ENCODE results near the gene IL16.
"Not testable (repeated sequence)": the region's sequence is repeated elsewhere in the genome, so short reads cannot be mapped to it uniquely, and the experiment has no call there.

The IL16 gene

DNA sequence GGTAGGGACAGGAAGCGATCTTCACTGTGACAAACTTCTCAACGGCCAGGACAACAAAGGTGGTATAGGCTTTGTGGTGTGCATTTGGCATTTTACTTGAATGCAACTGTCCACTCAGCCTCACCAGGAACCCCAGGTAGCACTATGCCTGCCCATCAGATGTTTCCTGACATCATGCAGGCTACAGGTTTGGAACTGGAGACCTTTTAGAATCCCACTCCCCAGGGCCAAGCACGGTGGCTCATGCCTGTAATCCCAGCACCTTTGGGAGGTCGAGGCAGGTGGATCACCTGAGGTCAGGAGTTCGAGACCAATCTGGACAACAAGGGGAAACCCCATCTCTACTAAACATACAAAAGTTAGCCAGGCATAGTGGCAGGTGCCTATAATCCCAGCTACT is 117.7 kb downstream of the IL16 start:
- no peak for DNase-seq (ENCODE audit: low spot score)

DNA sequence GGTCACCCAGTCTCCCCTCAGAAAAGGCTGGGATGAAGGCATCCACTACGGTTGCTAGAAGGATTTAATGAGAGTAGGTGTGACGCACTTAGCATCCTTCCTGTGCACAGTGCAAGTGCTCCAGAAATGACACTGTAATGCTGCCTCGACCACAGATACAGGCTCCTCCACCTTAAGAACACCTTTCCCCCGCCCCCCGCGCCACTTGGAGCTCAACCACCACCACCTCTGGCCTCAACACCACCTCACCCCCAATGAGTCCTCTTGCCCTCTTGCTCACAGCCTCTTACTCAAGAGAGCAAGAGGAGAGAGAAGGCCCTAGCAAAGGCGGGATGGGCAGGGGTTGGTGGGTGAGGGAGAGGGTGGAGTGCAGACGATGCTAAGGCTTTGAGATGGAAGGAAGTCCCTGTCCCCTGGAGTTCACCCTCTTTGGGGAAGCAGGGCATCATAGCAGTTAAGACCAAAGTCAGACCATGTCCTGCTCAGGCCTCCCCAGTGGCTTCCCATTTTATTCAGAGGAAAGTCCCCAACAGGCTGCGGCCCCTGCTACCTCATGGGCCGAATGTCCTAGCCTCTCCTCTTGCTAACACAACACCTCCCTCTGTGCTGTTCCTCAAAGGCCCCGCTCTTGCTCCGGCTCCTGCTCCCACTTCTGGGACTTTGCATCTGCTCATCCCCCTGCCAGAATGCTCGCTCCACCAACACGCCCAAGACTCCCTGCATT is 118.9 kb downstream of the IL16 start:
- no peak for DNase-seq (ENCODE audit: low spot score)

DNA sequence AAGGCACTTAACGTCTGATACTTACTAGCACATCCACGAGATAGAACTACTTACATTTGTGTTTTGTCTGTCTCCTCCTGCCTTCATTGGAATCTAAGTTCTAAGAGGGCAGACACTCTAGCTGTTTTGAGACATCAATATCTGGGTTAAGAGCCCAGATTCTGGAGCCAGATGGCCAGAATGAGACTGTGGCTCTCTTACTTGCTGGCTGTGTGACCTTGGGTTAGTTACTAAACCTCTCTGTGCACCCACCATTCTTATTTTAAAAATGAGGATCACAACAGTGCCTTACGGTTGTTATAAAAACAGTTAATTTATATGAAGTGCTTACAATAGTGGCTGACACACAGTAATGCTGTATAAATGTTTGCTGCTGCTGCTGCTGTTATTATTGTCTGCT is 119.6 kb downstream of the IL16 start:
- DNase-seq (ENCODE audit: low spot score) = no peak

DNA sequence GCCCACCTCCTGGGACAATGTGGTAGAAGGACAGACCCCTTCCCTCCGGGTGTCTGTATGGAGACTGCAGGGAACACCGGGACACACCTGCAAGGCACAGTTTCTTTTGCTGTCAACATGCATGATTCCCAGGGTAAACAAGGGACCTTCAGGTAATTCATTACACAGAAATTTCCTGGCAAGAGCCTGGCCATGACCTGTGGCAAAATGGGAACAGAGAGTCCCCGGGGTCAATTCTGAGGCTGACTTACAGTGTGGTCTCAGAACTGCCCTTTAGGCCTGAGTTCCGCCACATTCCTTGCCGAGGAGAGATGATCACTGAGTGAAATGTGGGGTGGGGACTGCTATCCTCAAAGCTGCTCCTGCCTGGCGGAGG is 121.0 kb downstream of the IL16 start:
- no peak for DNase-seq (ENCODE audit: low spot score)

DNA sequence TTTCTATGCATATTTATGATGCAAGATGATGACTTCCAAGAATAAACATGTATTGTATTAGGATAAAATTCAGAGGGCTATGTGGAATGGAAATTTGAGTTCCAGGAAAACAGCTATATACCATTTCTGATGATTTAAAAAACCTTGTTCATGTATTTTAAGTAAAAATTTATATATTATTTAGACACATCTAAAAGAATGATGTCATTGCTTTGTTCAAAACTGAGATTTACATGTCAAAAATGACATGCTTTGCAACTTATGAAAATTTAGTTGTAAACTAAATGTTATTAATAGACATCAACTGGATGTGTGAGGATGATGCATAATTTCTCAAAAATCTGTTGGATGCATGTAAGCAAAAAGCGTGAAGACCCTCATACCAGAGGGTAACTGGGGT is 125.0 kb downstream of the IL16 start:
- no peak for DNase-seq (ENCODE audit: low spot score)

DNA sequence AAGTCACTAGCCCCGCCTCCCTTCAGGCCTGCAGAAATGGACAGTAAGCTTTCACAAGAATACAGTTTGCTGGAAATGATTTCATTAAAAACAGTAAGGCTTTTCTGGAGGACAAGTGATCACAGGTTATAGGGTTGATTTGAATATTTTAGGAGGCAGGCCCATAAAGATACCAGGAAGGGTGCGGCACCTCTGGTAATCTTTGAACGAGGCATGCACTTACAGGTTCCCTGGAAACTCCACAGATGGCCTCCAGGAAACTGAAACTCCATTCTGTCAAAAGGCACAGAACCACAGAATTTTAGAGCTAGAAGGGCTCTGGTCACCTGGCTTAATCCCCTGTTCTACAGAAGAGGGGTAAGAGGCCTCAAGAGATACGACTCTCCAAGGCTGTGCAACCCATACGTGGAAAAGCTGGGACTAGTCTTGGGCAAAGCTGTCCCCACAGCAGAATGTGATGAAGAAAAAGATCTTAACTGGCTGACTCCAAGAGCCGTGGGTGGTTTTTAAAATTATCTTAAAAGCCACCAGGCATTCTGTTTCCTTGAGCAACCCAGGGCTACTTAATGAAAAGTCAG is 126.1 kb downstream of the IL16 start:
- DNase-seq (ENCODE audit: low spot score) = no peak

DNA sequence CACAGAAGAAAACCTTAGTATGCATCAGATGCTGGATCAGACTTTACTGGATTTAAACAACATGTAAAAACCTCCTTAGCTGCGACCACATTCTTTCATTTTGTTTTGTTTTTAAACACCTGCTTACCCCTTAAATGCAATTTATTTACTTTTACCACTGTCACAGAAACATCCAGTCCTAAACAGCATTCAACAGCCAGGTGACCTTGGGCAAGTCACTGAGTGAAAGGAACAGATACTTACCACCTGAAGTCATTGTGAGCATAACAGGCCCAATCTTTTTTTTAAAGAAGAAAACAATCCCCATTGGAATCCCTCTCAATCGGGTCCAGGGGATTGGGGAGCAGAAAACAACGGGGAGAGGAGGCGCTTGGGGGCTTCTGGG is 126.9 kb downstream of the IL16 start:
- DNase-seq (ENCODE audit: low spot score) = no peak

DNA sequence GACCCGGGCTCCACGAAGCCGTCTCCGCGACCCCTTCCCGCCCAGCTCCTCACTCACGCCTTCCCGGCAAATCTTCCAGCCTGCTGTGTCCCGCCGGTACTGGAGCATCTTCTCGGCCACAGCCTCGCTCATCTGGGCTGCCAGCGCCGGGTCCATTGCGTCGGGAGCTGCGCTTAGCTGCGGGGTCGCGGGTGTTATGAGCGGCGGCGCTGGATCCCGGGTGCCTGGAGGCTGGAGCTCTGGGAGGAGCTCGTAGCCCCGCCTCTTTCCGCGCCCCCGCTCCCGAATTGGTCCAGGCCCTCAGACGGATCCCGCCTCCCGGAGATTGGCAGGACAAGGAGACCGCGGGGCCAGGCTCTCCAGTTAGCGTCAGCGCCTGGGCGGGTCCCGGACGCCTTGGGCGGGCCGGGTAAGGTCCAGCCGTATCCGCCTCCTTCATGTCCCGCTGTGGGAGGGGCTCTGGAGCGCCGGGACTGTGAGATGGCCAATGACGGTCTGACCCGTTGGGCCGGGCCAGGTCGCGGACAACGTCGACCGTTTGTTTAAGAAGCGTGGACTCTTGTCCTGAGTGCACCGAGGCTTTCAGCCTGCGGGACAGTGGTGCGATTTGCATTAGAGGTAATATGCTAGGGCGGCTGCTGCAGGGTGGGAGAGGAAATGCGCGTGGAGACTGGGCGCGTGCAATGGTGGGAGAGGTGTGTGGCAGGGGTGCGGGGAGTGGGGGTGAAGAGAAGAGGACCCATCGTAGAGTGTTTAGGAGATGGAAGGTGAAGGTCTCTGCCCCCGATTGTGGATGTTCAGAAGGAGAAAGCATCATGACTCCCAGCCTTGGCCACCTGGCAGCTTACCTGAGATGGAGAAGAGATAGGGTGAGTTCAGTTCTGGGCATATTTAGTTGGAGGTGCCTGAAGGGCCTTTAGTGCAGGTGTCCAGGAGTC is 127.5 kb downstream of the IL16 start, which contains the start of gene STARD5:
TSS of gene STARD5 (minus strand) at position 198 of the 938 bp plus-strand sequence. CDS start at position 156, 42 bp downstream.
- peak; percentile 96 for DNase-seq (ENCODE audit: low spot score)

DNA sequence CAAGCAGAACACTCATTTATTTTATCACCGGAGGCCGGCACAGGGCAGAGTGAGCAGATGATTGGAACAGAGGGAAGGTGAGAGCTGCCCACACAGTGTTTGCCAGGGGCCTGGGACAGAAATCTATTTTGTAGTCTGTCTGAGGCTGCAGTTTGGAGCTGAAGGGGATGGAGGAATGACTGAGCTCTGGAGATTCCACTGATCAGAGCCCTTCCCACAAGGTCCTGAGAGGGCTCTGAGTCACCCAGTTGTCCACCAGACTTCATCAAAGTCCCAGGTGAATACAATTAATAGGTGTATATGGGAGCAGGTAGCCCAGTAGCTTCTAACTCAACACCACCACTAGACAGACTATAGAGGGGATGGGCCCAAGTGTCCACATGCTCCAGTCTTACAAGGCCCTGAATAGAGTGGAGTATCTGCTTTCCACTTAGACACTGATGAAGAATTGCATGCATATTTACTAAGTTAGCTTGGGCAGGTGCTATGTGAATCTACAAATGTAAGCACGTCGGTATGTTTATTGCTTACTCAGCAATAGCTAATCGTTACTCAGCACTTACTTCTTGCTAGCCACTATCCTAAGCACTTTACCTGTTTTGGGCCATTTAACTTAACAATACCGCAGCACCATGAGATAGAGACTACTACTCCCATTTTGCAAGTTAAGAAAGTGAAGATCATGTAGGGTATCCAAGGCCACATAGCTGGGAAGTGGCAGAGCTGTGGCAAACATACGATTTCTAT is 130.0 kb downstream of the IL16 start:
- DNase-seq (ENCODE audit: low spot score) = peak; percentile 23

DNA sequence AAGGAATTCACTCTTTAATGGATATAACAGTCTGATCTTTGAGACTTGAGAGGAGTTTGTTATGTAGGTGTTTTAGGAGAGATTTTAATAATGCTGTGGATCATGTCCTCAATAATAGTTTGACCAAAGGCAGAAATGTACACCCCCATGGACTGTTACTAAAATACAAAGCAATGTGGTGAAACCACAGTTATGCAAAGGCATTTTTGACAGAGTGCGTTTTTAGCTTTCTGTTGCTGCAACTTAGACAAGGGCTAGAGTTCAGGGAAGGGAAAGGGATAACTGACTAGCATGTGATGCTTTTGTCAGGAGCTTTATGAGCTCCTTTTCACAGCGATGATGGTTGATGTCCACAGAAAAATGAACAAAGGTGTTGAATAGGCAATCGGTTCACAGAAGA is 130.8 kb downstream of the IL16 start:
- DNase-seq (ENCODE audit: low spot score) = peak; percentile 39

DNA sequence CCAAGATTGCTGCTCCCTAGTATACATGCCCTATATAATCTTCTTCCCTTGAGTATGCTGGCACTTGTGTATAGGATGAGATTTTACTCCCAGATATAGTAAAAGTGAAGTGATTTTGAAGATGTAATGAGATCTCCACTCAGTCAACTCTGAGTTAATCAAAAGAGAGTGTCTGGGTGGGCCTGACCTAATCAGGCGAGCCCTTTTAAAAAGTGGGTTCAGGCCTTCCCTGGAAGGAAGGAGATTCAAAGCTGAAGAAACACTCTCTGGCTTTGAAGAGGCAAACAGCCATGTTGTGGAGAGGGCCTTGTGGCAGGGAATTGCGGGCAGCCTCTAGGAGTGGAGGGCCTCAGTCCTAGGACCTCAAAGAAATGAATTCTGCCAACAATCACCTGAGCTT is 132.8 kb downstream of the IL16 start:
- no peak for DNase-seq (ENCODE audit: low spot score)

DNA sequence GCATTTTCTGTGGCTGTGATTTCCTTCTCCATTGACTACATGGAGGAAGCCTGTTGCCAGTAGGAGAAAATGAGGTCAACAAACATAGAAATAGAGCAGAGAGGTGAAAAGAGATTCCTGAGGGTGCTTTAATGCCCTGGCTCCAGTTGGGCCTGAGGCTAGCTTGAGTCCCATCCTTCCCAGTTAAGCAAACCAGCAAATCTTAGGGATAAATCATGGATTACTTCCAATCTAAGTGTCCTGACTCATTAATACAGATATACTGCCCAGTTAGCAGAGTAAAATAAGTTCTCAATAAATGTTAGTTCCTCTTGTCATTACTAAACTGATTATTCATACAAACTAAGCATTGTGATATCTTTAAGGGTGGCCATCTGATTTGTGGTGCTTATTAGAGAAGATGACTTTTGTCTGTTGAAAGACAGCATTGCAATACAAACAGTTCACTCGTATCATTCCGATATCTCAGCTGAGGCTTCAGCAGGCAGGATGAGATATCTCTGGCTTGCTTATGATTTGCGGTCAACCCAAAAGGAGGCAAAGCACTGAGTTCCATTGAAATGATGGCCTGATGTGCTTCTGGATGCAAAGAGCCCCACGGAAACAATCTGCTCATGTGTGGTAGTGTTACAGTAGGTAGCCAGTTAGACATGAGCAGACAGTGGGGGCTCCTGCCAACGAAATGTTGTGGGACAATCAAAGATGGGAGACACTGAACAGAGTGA is 133.8 kb downstream of the IL16 start:
- DNase-seq (ENCODE audit: low spot score) = no peak

DNA sequence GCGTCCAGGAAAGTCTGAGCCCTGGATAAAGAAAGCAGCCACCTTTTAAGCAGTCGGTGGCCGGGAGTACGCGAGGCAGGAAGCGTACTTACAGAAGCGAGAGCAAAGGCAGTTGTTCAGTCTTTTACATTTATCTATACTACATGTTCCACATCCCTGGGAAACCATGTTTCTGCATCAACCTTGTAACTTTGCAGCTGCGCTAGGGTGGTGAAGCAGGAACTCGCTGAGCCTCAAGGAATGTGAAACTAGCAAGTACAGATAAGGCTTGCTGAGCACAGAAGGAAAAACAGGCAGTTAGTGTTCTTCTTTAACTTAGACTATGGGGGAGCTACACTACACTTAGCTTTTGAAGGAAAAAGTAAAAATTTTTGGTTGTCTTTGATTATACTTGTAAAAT is 134.5 kb downstream of the IL16 start:
- not testable (repeated sequence) for DNase-seq (ENCODE audit: low spot score)

DNA sequence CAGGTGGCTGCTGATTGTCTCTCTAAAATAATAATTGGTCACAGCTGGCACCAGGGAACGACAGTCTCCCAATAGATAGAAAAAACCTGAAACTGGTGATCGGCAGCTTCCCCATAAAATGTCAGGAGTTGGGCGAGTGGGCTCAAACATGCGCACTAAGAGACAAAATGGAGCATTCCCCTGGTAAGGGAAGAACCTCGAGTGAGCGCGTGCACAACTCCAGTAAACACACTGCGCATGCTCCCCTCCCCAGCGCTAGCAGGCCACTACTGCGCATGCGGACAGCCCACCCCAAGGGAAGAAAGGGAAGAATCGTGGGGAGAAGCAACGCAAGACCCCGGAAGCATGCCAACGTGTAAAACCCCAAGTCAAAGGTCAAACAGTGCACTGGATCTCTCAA is 134.9 kb downstream of the IL16 start:
- DNase-seq (ENCODE audit: low spot score) = no peak

DNA sequence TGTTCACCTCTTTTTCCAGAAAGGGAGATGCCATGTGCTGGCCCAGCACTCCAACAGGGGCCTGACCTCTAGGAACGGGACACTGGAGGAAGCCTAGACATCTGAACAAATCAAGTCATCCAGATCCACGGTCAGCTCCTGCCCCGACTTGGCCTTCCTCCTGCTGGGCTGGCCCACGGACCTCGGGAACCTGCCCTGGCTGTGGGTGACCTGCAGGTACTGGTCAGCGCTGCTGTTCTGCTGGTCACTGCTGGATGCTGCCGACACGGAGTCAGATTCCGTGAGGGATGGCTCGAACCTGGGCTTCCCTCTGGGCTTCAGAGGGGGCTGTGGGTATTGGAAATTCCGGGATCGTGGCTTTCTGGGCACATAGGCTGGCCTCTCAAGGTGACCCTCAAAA is 135.6 kb downstream of the IL16 start:
- no peak for DNase-seq (ENCODE audit: low spot score)

DNA sequence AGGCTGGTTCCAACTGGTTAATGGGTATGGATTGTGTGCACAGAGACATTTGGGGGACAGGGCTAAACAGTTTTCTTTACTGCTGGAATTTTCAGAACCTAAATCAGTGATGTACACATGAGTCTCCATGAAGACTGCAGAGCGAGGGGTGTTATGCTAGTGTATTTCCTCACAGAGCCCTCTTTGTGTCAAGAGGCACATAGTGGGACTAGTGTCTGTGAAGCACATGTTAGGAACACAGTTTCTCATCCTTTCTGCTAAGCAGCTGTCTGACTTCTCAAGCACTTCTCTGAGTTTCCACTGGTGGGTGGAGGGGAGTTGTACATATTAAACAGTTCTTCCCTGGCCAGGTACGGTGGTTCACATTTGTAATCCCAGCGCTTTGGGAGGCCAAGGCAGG is 136.7 kb downstream of the IL16 start:
- DNase-seq (ENCODE audit: low spot score) = no peak

DNA sequence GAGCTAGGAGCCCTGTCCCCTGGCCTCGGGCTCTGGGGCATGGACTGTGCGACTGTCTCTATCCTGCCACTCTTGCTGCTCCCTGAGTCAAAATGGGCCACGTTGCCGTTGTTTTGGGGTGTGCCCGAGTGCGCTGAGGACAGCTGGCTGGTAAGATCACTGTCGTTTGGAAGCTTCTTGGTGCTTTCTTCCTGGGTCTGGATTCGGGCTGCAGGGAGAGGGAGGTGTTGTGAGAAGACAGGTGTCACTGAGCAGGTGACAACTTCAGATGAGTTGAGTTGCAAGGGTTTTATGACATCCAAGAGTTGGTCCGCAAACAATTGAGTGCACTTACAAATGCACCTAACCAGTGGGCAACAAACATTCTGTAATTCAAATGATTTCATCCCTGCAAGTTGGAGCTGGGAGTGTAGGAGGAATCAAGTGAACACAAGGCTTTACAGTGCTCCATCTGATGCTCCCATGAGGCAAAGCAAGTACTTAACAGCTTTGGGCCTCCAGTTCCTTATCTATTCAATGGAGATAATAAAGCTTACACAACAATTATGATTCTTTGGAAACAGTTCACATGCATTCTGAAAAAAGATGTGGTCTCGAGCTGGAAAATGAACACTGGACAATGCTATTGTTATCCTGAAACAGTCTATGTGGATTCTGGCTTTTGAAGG is 138.2 kb downstream of the IL16 start:
- DNase-seq (ENCODE audit: low spot score) = no peak

DNA sequence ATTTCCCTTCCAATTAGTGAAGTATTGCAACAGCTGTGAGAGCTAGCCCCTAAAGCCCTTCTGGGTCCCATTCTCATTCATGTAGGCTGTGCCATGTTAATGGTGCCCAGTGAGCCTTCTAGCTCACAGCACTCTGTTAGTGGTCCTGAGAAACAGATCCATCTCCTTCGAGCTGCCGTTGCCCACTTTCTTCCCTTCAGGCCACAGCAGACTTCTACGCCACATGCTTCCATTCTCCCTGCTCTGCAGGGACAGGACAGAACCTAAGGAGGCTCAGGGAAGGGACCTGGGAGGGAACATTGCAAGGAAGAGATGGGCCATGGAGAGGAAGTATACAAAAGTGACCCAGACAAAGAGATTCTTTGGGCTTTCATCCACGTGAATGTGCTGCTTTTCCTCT is 139.0 kb downstream of the IL16 start:
- DNase-seq (ENCODE audit: low spot score) = no peak

DNA sequence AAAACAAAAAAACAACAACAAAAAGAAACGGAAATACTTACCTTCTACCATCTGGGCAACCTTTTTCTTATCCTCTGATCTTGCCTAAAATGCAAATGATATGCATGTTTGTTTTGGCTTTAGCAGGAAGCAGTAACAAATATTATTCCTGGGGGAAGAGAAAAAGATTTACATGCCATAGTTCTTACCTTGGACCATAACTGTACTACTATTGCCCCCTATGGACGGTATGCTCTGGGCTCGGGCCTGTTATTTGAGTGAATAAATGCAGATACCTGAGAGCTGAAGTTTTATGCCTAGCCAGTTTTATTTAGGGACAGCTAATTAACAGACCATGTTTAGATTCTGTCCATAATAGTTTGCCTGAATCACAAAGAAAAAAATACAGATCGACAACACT is 139.9 kb downstream of the IL16 start:
- peak; percentile 13 for DNase-seq (ENCODE audit: low spot score)

DNA sequence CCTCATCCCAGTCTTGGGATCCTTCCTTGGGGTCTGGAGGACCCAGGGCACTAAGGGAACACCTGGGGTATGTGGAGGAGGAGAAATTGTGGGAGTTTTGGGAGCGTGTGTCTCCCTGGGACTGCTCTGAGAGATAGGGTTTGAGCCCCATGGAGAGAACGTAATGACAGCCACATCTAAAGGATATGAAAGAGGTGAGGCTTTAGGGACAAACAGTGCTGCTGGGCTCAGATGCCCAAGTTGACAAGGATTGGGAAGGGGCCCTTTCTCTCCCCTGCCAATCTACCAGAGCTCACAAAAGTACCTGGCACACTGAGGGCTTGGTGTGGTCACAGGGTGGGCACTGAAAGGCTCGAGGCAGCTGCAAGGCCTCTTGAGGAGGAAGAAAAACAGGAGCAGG is 140.6 kb downstream of the IL16 start:
- no peak for DNase-seq (ENCODE audit: low spot score)

DNA sequence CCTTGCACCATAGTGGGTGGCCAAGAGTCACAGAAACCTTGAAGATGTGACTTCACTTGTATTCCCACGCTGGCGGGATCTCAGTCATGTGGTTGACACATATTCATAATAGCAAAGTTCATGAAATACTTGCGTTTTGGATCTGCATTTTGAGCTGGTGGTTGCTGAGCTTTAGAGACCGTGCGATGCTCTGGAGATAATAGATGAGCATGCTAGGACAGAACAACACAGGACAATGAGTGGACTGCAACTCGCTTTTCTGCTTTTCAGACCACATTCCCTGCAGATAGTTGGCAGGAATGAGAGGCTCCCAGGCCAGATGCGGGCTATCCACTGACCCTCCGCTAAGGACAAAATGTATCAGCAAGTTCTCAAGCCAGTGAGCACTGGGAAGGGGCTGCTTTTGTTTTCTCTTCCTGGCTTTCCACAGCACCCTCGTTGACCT is 141.1 kb downstream of the IL16 start:
- no peak for DNase-seq (ENCODE audit: low spot score)
